Mesenchymal stem cell (in vitro differentiated cells and primary cell): ENCODE results near the gene ADD1.

Experiments used
- DNase-seq: peaks from one replicate; pipeline ENCODE4 v3.0.0-alpha.2; 2013
- H2AFZ ChIP-seq: one replicate; pipeline ENCODE4 v1.6.1; 2013; ENCODE audit warnings: low read depth, mild to moderate bottlenecking, control low read depth, inconsistent platforms, low read length, moderate library complexity
- H2AK5ac ChIP-seq: 2 replicates; pipeline ENCODE4 v1.6.1; 2013; ENCODE audit warnings: low read length, moderate library complexity, mild to moderate bottlenecking, inconsistent platforms; ENCODE audit not compliant: severe bottlenecking
- H2BK120ac ChIP-seq: one replicate; pipeline ENCODE4 v1.6.1; 2013; ENCODE audit warnings: low read depth, mild to moderate bottlenecking, inconsistent platforms, low read length, moderate library complexity
- H2BK12ac ChIP-seq, 2 experiments: one replicate each; pipeline ENCODE4 v1.6.1; 2013; ENCODE audit warnings: inconsistent platforms in 2 of 2, low read length in 2 of 2, mild to moderate bottlenecking in 2 of 2, moderate library complexity in 2 of 2, control low read depth in 1 of 2
- H2BK15ac ChIP-seq: one replicate; pipeline ENCODE4 v1.6.1; 2013; ENCODE audit warnings: mild to moderate bottlenecking, low read depth, inconsistent platforms; ENCODE audit not compliant: poor library complexity, severe bottlenecking
- H2BK5ac ChIP-seq: 2 replicates; pipeline ENCODE4 v1.6.1; 2013; ENCODE audit warnings: low read depth, mild to moderate bottlenecking, low read length, control low read depth, inconsistent platforms; ENCODE audit not compliant: poor library complexity, severe bottlenecking
- H3K14ac ChIP-seq, 2 experiments: one replicate each; pipeline ENCODE4 v1.6.1; 2013; ENCODE audit warnings: inconsistent platforms in 2 of 2, low read length in 2 of 2, control low read depth in 1 of 2, mild to moderate bottlenecking in 1 of 2, moderate library complexity in 1 of 2
- H3K18ac ChIP-seq, 2 experiments: one replicate each; pipeline ENCODE4 v1.6.1; 2013; ENCODE audit warnings: inconsistent platforms in 2 of 2, low read length in 2 of 2, control low read depth in 1 of 2, low read depth in 1 of 2, mild to moderate bottlenecking in 1 of 2
- H3K23ac ChIP-seq, 2 experiments: one replicate each; pipeline ENCODE4 v1.6.1; 2013; ENCODE audit warnings: inconsistent platforms in 2 of 2, low read length in 2 of 2, mild to moderate bottlenecking in 2 of 2, moderate library complexity in 2 of 2, control low read depth in 1 of 2
- H3K27ac ChIP-seq: 2 replicates; pipeline ENCODE4 v1.5.1; 2013; ENCODE audit warnings: mild to moderate bottlenecking, moderate library complexity, low read length, control low read depth, inconsistent platforms; ENCODE audit not compliant: poor library complexity, severe bottlenecking
- H3K27me3 ChIP-seq, 2 experiments: 2 replicates each; pipeline versions ENCODE4 v1.6.1 to v1.7.0; 2013; ENCODE audit warnings: low read length in 2 of 2, mild to moderate bottlenecking in 2 of 2, moderate library complexity in 2 of 2, control low read depth in 1 of 2, inconsistent platforms in 1 of 2; ENCODE audit not compliant: control insufficient read depth in 1 of 2, insufficient read depth in 1 of 2
- H3K36me3 ChIP-seq, 2 experiments: 2 replicates each; pipeline versions ENCODE4 v1.6.1 to v1.7.0; 2013; ENCODE audit warnings: low read length in 2 of 2, control low read depth in 1 of 2, inconsistent platforms in 1 of 2, low read depth in 1 of 2, mild to moderate bottlenecking in 1 of 2; ENCODE audit not compliant: insufficient read depth in 2 of 2, control insufficient read depth in 1 of 2
- H3K4ac ChIP-seq, 2 experiments: one replicate each; pipeline ENCODE4 v1.6.1; 2013; ENCODE audit warnings: inconsistent platforms in 2 of 2, low read length in 2 of 2, mild to moderate bottlenecking in 2 of 2, moderate library complexity in 2 of 2, control low read depth in 1 of 2, low read depth in 1 of 2
- H3K4me1 ChIP-seq: 2 replicates; pipeline ENCODE4 v1.6.1; 2013; ENCODE audit warnings: low read depth, low read length, control low read depth; ENCODE audit not compliant: control insufficient read depth, insufficient read depth
- H3K4me2 ChIP-seq: 2 replicates; pipeline ENCODE4 v1.6.1; 2013; ENCODE audit warnings: low read length, mild to moderate bottlenecking, inconsistent platforms; ENCODE audit not compliant: poor library complexity, severe bottlenecking
- H3K4me3 ChIP-seq, 2 experiments: 2 replicates each; pipeline versions ENCODE4 v1.5.1 to v1.7.0; 2013; ENCODE audit warnings: low read length in 2 of 2, mild to moderate bottlenecking in 2 of 2, control low read depth in 1 of 2, low read depth in 1 of 2; ENCODE audit not compliant: insufficient read depth in 1 of 2
- H3K79me1 ChIP-seq: replicated peaks from 2 replicates; pipeline ENCODE4 v1.6.1; 2013; ENCODE audit warnings: mild to moderate bottlenecking, control low read depth, low read length, inconsistent platforms; ENCODE audit not compliant: poor library complexity, severe bottlenecking
- H3K9ac ChIP-seq: 2 replicates; pipeline ENCODE4 v1.7.0; 2013; ENCODE audit warnings: mild to moderate bottlenecking, low read length, moderate library complexity
- H3K9me3 ChIP-seq: 2 replicates; pipeline ENCODE4 v1.7.0; 2013; ENCODE audit warnings: mild to moderate bottlenecking, low read length; ENCODE audit not compliant: control insufficient read depth
- H4K8ac ChIP-seq: one replicate; pipeline ENCODE4 v1.6.1; 2013; ENCODE audit warnings: inconsistent platforms, mild to moderate bottlenecking, low read length, moderate library complexity
- H4K91ac ChIP-seq: one replicate; pipeline ENCODE4 v1.6.1; 2013; ENCODE audit warnings: mild to moderate bottlenecking, low read length, inconsistent platforms
- WGBS: methylation state at CpG from one replicate; pipeline ENCODE4 v1.1.7; 2013; ENCODE audit warnings: mixed read lengths; 5-methylcytosine and 5-hydroxymethylcytosine counted together

The ADD1 gene

GRCh38 chr4:2830632-2831610 is 12.7 kb upstream of the ADD1 start:
- DNase-seq: no peak

GRCh38 chr4:2831611-2832308 is 11.9 kb upstream of the ADD1 start:
- H3K4ac ChIP-seq: no peak overlapping the region
- no peak overlapping the region for H2AFZ ChIP-seq
- H4K91ac ChIP-seq: no peak overlapping the region
- H2BK5ac ChIP-seq: no peak overlapping the region
- H3K18ac ChIP-seq: no peak overlapping the region
- peaks cover 87% of the 10 kb centered on the region for H3K4me1 ChIP-seq
- H3K9me3 ChIP-seq: no peaks in the 10 kb centered on the region
- no peak overlapping the region for H2BK120ac ChIP-seq
- H3K27ac ChIP-seq: peak overlapping the region; percentile 15
- H3K23ac ChIP-seq: no peak overlapping the region
- H3K9ac ChIP-seq: no peak overlapping the region
- no peaks in the 10 kb centered on the region for H3K27me3 ChIP-seq
- no peak overlapping the region for H3K14ac ChIP-seq
- DNase-seq: no peak
- H3K4me2 ChIP-seq: no peak overlapping the region
- peaks cover 17% of the 10 kb centered on the region for H3K79me1 ChIP-seq
- no peak overlapping the region for H2BK15ac ChIP-seq
- no peak overlapping the region for H4K8ac ChIP-seq
- peak overlapping the region; percentile 52 for H2AK5ac ChIP-seq
- 94% methylated on average over 36 of the region's 36 CpGs for WGBS
- no peak overlapping the region for H3K4me3 ChIP-seq
- no peak overlapping the region for H2BK12ac ChIP-seq
- peaks cover 83 to 95% of the 10 kb centered on the region in 2 experiments for H3K36me3 ChIP-seq

More at GRCh38 chr4:2830632-2831610, 12.7 kb upstream of the ADD1 start:
- Histone ChIP-seq H2AFZ (no peak overlapping the region), H3K4me2 (no peak overlapping the region), H3K36me3 (peaks cover 82 to 95% of the 10 kb centered on the region in 2 experiments), H2BK120ac (no peak overlapping the region), H2BK5ac (no peak overlapping the region), H2BK12ac (no peak overlapping the region), H3K4me3 (no peak overlapping the region), H3K27ac (peak overlapping the region; percentile 48), H3K4me1 (peaks cover 83% of the 10 kb centered on the region), H2AK5ac (peak overlapping the region; percentile 52), H2BK15ac (no peak overlapping the region), H3K9ac (no peak overlapping the region), H3K4ac (no peak overlapping the region), H3K18ac (no peak overlapping the region), H3K9me3 (no peaks in the 10 kb centered on the region), H3K14ac (no peak overlapping the region), H3K79me1 (peaks cover 12% of the 10 kb centered on the region), H4K8ac (no peak overlapping the region), H4K91ac (no peak overlapping the region), H3K27me3 (no peaks in the 10 kb centered on the region), H3K23ac (no peak overlapping the region)
- 95% methylated on average over 37 of the region's 37 CpGs for WGBS

GRCh38 chr4:2832309-2832980 is 11.2 kb upstream of the ADD1 start:
- no peak overlapping the region for H3K18ac ChIP-seq
- H4K8ac ChIP-seq: no peak overlapping the region
- no peak for DNase-seq
- no peak overlapping the region for H2AFZ ChIP-seq
- no peak overlapping the region for H3K4me2 ChIP-seq
- no peak overlapping the region for H3K4ac ChIP-seq
- no peak overlapping the region for H2BK12ac ChIP-seq
- peaks cover 76 to 95% of the 10 kb centered on the region in 2 experiments for H3K36me3 ChIP-seq
- H2BK120ac ChIP-seq: no peak overlapping the region
- peaks cover 90% of the 10 kb centered on the region for H3K4me1 ChIP-seq
- no peak overlapping the region for H3K23ac ChIP-seq
- H3K27ac ChIP-seq: peak overlapping the region; percentile 35
- H3K14ac ChIP-seq: no peak overlapping the region
- no peak overlapping the region for H2BK5ac ChIP-seq
- H3K79me1 ChIP-seq: peaks cover 18% of the 10 kb centered on the region
- 97% methylated on average over 20 of the region's 20 CpGs for WGBS
- no peaks in the 10 kb centered on the region for H3K27me3 ChIP-seq
- peak overlapping the region; percentile 52 for H2AK5ac ChIP-seq
- H3K9ac ChIP-seq: no peak overlapping the region
- H2BK15ac ChIP-seq: no peak overlapping the region
- H3K4me3 ChIP-seq: no peak overlapping the region
- H3K9me3 ChIP-seq: no peaks in the 10 kb centered on the region
- no peak overlapping the region for H4K91ac ChIP-seq
